Measurements from ENCODE around the gene OSTC.

Gene OSTC

GRCh38 chr4:108650212-108651013 is at the start of gene OSTC:
Gene OSTC (plus strand): TSS chr4:108650599. CDS start chr4:108650656, 57 bp downstream.
- peak; percentile 92 for DNase-seq (ENCODE audit: low read depth)

GRCh38 chr4:108601106-108601505 is 49.3 kb upstream of the OSTC start:
- no peak for DNase-seq (ENCODE audit: low read depth)

- DNase-seq (ENCODE audit: low read depth), result no peak
Measured at GRCh38 chr4:108601532-108601931, 48.9 kb upstream of the OSTC start.

DNA sequence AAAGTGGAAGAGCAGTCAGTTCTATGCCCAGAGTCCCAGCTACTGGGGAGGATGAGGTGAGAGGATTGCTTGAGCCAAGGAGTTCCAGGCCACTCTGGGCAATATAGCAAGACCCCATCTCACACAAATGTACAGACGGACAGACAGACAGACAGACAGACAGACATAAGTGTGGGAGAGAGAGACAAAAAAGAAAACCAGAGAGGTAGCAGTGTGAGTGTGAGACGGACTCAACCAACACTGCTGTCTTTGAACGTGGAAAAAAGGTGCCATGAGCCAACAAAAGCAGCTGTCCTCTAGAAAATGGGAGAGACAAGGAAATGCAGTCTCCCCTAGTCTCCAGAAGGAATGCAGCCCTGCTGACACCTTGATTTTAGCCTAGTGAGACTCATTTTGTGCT is 48.2 kb upstream of the OSTC start:
- DNase-seq (ENCODE audit: low read depth), result no peak

DNA sequence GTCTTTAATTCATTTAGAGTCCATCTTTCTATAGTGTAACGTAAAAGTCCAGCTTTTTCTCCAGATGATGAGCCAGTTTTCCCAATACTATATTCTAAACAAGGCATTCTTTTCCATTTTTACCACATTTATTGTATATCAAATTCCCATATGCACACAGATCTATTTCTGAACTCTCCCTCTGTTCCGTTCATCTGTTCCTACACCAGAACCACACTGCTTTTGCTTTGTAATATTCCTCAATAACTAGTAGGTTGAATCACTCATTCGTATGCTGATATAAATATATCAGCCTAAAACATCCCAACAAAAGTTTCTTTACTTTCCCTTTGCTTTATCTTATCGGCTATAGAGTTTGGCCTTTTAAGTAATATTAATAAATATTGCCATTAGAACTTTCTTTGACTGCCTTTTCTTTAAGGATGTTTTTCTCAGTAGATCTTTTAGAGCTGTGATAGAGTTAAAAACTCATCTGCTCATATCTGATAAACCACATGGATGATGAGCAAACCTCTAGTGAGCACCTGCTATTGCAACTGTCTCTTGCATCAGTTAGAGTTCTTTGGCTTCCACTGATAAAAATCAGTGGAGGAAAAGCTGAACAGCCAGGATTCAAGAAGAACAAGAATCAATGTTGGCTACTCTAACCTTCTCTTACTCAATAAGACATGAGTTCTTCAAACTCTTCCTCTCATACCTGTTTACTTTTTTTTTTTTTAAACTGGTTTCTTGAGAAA is 43.2 kb upstream of the OSTC start:
- no peak for DNase-seq (ENCODE audit: low read depth)

GRCh38 chr4:108611365-108611764 is 39.0 kb upstream of the OSTC start:
- no peak for DNase-seq (ENCODE audit: low read depth)

- DNase-seq (ENCODE audit: low read depth), result no peak
Measured at GRCh38 chr4:108612365-108612764, 38.0 kb upstream of the OSTC start.

DNA sequence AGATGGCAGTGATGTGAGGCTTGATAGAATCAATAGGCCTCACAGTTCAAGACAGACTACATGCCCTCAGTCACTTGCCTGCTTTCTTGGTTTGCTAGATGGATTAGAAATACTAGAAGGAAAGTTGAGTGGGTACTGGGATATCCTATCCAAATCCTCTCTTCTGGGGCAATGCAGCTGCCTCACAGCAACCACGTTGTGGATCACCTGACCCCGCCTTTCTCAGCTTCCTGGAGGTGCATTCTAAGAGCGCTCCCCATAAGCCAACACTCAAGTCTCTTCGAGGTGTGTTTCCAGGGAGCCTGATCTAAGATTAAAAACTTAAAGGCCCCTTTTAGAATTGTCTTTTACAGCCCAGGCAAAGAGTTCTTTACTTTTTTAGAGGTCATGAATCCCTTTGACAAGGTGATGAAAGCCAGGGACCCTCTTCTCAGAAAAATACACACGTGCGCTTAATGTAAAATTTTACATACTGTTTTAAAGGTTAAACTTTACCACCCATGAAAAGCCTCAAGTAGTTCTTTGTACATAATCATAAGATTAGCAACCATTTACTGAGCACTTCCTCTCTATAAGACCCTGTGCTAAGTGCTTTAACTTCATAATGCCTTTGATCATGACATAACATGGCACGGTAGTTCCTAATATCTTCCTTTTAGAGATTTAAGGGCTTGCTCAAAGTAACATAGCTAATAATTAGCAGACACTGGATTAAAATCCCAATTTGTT is 30.9 kb upstream of the OSTC start:
- DNase-seq (ENCODE audit: low read depth), result no peak

- DNase-seq (ENCODE audit: low read depth), result peak; percentile 96
Measured at GRCh38 chr4:108620101-108620932, 30.1 kb upstream of the OSTC start, which contains the start of gene RPL34. Gene RPL34 (plus strand): TSS chr4:108620576. CDS start chr4:108621960, 1,384 bp downstream.

- no peak for DNase-seq (ENCODE audit: low read depth)
Measured at GRCh38 chr4:108620933-108621905, 29.2 kb upstream of the OSTC start.

- DNase-seq (ENCODE audit: low read depth), result no peak
Measured at GRCh38 chr4:108622022-108622421, 28.4 kb upstream of the OSTC start.

- DNase-seq (ENCODE audit: low read depth), result no peak
Measured at GRCh38 chr4:108622828-108623227, 27.6 kb upstream of the OSTC start.

DNA sequence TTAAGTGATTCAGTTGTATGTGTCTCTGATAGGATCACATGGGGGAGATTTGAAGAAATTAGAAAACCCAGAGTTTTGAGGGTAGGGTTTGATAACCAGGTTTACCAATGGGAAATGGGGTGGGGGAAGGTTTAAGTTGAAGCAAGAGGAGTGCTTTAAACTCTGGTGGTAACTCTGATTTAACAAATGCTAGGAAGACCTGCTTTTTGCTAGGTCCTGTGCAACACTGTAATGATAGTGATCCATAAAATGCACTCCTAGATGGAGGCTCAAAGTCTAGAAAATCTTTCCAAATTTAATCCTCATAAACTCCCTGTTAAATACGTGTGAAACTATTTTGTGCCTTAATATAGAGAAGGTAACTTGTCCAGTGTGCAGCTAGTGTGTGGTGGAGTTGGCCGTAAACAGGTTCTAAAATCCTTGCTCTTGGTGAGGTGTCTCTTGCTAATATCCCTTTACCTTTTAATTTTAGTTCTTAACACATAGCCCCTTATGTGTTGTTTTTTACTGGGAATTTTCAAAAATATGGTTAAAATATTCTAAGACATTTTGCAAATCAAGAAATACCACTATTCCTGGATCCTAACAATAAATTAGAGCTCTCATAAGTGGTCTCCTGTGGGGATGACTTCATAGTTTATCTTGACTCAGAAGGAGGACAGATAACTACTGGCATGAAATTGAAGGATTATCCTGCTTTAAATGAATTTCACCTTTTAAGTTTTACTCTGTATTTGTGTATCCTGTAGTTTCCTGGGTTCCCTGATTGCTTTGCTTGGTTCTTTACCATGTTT is 25.9 kb upstream of the OSTC start:
- no peak for DNase-seq (ENCODE audit: low read depth)

GRCh38 chr4:108626056-108626455 is 24.3 kb upstream of the OSTC start:
- no peak for DNase-seq (ENCODE audit: low read depth)

DNA sequence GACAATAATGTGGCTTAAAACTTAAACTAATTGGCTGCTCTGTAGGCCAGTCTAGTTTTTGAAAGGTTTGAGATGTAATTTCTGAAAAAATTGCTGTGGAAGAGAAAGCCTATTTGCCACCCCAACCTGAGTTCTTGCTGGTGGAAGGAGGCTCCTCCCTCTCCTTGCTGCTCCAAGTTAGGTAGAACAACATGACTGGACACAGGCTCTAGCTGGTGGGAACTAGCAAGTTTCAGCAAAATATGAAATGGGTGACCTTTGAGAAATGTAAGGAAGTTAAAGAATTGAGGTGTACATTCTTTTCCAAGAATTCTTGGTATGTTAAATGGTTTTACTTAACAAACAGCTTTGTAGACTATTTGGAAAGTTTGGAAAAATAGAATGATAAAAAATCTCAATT is 22.0 kb upstream of the OSTC start:
- DNase-seq (ENCODE audit: low read depth), result no peak

DNA sequence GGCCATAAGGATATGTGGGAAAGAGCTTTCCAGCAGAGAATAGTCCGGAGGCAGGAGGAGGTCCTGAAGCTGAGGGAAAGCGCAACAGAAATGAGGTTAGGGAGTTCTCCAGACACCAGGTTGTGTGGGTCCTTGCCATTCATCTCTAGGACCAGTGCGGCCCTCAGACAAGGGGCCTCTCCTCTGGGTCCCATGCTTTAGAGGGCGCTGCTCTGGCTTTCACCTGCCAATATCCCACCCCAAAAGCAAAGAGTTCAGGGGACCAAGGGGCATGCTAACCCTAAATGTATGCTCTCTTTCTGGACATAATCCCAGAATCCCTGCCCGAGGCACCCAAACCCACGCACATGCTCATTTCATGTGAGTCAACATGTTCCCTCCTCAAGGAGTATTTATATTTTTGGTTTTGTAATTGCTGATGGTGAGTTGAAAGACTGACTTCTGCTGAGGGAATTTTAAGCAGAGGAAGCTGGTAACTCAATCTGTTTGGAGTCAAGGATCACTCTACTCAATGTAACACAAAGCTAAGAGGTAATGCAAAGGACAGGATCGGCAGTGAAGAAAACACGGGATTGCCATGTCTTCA is 15.2 kb upstream of the OSTC start:
- DNase-seq (ENCODE audit: low read depth), result no peak

DNA sequence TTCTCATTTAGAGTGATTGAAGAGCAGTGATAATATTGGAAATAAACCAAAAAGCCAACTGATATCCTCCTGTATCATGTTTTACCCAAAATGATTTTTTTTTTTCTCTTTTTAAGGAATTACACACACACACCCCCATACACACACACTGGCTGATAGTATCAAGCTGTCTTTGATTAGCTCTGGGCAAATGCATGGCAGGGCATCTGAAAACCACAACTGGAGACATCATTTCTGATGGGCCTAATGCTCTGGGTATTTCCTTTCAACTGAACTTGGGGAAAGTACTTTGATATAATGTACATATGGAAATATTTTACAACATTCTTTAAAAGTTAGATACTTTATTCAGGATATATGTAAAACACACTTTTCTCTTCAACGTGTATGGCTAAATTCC is 14.2 kb upstream of the OSTC start:
- DNase-seq (ENCODE audit: low read depth), result no peak

- DNase-seq (ENCODE audit: low read depth), result no peak
Measured at GRCh38 chr4:108637856-108638255, 12.5 kb upstream of the OSTC start.

GRCh38 chr4:108644237-108644636 is 6.2 kb upstream of the OSTC start:
- DNase-seq (ENCODE audit: low read depth), result no peak
